UCSD-AML1 (cell line): ENCODE data around the gene KCNJ5.

Source experiments
- DNase-seq: peaks from one replicate; lab custom pipeline; 2025; ENCODE audit not compliant: unreplicated experiment; lab: John Stamatoyannopoulos, UW

KCNJ5 gene

GRCh38 chr11:128946648-128947047 lies 55.5 kb downstream of the KCNJ5 start:
- no peak for DNase-seq

DNA sequence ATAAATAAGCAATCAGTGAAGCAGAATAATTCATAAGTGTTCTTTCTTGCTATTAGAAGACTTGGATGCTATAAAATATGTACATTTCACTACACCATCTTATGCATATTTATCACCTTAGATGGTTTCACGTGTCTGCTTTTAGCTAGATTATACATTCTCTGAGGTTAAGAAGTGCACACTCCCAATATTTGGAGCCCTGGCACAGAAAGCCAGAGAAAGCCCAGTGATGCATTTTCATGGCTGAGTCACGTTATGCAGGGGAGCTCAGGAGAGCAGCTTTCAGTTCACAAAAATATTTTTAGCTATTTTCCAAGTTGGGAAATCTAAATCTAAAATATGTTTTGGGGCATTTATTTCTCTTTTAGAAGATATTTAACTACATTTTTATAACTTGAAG lies 56.6 kb downstream of the KCNJ5 start:
- no peak for DNase-seq

DNA sequence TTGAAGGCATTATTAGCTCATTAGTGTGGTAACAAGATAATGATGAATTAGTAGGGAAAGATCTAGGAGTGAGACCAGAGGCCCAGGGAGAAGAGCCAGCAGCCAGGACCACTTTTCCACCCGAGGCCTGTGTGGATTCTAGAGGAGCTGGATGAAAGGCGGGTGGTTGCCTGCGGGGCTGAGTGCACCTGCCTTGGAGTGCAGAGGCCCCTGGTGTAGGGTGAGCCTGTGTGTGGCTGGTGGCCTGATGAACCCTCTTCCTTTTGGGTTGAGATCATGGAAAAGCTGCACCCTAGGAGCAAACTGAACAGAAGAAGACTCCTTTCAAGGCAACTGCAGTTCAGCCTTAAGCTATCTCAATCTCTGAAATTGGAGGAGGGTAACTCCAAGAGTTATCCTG lies 57.4 kb downstream of the KCNJ5 start:
- DNase-seq: peak; percentile 47

DNA sequence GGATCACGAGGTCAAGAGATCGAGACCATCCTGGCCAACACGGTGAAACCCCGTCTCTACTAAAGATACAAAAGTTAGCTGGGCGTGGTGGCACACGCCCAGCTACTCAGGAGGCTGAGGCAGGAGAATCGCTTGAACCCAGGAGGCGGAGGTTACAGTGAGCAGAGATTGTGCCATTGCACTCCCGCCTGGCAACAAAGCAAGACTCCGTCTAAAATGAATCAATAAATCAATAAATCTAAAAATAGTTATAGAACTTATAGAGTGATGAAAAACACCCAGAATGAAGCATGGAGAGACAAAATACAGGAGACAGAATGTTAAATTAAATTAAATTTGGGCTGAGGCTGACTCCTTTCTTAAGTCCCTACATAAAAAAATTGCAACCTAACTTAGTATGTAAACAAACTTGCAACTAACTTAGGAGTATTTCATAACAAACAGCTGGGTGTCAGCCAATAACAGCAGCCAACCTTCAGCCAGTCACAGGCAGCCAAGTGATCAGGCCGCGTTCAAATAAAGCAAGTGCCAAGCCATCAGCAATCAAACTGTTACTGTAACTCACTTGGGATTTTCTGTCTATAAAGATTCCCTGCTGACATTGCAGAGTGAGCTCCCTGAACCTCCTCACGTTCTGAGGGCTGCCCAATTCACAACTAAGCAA lies 58.8 kb downstream of the KCNJ5 start:
- no peak for DNase-seq

- no peak for DNase-seq
These were observed 62.0 kb downstream of the KCNJ5 start for GRCh38 chr11:128953151-128953550.

DNA sequence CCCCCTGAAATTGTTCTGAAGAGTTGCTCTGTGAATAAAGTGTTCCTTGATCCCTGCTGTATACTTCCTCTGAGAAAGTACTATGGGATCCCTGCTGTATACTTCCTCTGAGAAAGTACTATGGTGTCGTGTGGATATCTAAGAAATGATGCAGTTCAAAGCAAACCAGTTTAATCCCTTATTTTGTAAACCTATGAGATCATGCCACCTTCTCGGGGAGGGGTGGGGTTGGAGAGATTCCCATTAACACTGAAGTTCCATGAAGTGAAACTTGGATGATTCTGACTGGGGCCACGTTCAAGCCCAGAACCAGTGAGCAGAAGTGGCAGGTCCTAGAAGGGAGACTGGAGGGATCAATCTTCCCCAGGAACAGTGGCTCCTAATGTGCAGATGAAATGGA lies 64.5 kb downstream of the KCNJ5 start:
- no peak for DNase-seq

GRCh38 chr11:128956401-128957201 lies 65.4 kb downstream of the KCNJ5 start:
- no peak for DNase-seq

DNA sequence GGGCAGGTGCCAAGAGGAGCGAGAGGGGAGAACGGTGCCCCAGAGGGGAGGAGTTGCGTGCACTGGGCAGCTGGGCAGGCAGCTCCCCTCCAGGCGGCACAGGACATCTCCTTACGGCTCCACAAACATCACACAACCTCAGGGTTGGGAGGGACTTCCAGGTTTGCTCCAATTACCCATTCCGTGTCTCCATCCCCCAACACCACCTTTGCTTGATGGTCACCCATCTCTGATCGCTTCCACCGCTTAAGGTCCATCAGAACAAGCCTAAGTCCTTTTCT lies 66.0 kb downstream of the KCNJ5 start:
- no peak for DNase-seq

DNA sequence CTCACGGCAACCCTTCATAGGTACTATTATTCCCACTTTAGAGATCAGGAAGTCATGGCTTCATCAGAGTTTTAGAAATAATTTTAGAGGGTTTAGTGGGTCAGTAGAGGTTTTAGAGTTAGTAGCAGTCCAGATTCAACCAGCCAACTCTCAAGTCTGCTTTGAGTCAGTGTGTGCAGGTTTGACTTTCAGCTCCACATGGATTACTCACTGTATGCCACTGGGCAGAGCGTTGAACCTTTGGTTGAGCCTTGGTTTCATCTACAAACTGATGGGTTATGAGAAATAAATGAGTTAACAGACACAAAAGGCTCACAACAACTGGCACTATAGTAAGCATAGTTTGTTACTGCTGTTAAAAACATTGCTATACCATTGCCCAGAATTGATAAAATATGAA lies 70.5 kb downstream of the KCNJ5 start:
- no peak for DNase-seq

GRCh38 chr11:128962896-128963295 lies 71.7 kb downstream of the KCNJ5 start:
- DNase-seq: no peak

DNA sequence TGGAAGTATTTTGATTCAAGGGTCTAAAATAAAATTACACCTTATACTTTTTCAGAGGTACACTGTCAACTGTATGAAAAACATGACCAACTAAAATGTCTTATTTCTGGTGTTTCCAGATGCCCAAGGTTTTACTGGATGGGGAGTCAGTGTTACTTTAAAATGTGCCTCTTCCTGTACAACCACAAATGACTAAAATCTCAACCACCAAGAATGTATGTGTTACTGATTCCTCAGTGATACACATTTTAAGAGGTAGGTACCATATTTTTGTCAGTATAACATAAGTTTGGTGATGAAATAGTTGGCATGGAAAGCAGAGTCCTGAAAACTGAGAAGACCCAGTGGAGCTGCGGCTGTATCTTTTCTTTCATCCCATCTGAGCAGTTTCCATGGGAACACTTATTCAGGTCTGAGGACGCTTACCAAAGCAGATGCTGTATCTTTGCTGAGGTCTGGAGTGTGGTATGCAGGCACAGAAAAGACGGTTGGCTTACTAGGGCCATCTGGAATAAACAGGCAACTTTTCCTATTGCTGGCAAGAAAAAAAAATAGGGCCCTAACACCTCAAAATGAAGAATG lies 72.7 kb downstream of the KCNJ5 start:
- no peak for DNase-seq

GRCh38 chr11:128964463-128964930 lies 73.3 kb downstream of the KCNJ5 start:
- DNase-seq: no peak

DNA sequence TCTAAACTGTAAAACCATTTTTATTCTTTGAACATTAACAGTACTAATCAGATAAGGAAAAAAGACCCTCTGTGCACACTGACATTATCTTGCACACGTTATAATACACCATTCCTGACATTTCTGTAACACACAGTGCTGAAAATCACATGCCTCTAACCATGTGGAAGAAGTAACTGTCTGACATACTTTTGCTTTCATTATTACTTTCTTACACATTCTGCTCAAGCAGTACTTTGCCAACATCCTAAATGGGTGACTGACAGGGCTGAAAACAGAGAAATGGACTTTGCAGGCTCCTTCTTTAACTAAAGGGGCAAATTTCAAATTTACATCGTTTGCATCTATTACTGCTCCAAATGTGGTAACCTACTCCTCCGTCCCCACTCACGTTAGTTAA lies 74.3 kb downstream of the KCNJ5 start:
- DNase-seq: no peak

DNA sequence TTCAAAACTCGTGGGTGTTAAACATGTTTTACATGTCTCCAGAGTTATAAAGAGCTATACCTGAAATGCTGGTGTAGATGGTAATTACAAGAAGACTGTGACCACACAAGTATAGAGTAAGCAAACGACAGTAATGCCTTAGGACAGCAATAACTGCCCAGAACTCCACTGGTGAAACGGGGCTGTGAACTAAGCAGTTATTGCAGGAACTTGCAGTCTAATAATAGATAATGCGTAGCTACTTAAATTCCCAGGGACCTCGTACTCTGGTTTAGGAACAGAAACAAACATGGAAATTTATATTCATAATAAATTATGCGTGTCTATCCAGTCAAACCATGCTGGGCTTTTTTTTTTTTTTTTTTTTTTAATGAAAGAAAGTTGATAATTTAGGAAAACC lies 76.4 kb downstream of the KCNJ5 start:
- no peak for DNase-seq

DNA sequence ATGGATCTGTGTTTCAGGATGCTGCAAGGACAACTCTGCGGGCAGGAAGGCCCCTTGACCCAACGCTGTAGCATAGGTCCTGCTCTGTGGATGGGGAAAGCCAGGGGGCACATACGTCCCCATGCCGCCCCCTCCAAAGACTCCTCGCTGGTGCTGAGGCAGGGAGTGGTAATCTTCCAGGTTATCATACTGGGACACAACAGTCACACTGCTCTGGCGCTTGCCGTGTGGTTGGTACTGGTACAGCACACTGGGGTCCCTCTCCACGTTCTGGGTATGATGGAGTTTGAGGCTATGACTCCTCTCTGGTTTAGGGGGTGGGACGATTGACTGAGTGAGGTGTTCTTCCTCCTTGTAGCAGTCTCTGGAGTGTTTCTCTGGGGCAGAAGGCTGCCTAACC lies 77.8 kb downstream of the KCNJ5 start:
- DNase-seq: no peak
